Bronchial epithelial cell (primary cell): ENCODE data around the gene LIPC. TPM values are rescaled to one million over a fixed set of nuclear protein-coding genes. Genes with fewer than 3 reads are reported as not detected.

Experiments used
- DNase-seq: peaks from one replicate; pipeline ENCODE4 v3.0.0-alpha.2; 2010; ENCODE audit warnings: low read depth
- FAIRE-seq: peaks from 2 replicates; lab custom pipeline; 2011; peaks lifted over from hg19 to GRCh38; lab: Jason Lieb, UNC
- H3K27me3 ChIP-seq: 2 replicates; pipeline ENCODE4 v1.5.1; 2011; ENCODE audit warnings: low read length; ENCODE audit not compliant: control insufficient read depth, insufficient read depth
- H3K36me3 ChIP-seq: 2 replicates; pipeline ENCODE4 v1.5.1; 2011; ENCODE audit warnings: low read length; ENCODE audit not compliant: control insufficient read depth, insufficient read depth
- H3K4me3 ChIP-seq: 2 replicates; pipeline ENCODE4 v1.5.1; 2011; ENCODE audit warnings: mild to moderate bottlenecking, low read depth, low read length, control low read depth
- total RNA-seq: library from RNA; depleted of rRNA; stranded (reverse); fragments of >200 nt; gene quantifications from 2 replicates; pipeline ENCODE4 v1.2.1, GENCODE V29; 2014
- TF ChIP-seq, protein P1 (sequence below): IDR thresholded peaks from 2 replicates; pipeline ENCODE4 v1.5.1; 2011; ENCODE audit warnings: mild to moderate bottlenecking, moderate library complexity, low read length, control low read depth, inconsistent platforms; ENCODE audit not compliant: insufficient read depth, severe bottlenecking

LIPC gene
- total RNA-seq, 1 donor from 2014 or later, result 0.26 TPM

DNA sequence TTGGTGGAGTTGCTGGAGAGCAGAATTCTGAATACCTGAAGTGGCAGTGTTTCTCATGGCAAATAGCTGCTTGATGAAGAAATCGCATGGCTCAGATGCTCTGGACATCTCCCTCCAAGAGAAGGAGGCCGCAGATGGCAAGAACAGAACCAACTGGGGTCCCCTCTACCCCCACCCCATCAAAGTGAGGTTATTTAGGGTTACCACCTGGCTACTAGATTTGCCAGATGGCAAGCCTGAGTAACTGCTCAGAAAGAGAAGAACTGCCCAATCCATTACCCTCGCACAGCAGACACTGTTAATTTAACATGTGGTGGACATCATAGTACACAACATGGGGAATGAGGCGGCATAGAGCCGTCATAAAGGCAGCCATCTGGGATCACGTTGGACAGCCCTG, 30.5 kb upstream of the LIPC start:
- FAIRE-seq (no peak), DNase-seq (no peak)
- Histone ChIP-seq H3K27me3 (no peaks in the 10 kb centered on the region), H3K4me3 (no peak overlapping the region), H3K36me3 (no peaks in the 10 kb centered on the region)
- TF ChIP-seq, protein P1, sequence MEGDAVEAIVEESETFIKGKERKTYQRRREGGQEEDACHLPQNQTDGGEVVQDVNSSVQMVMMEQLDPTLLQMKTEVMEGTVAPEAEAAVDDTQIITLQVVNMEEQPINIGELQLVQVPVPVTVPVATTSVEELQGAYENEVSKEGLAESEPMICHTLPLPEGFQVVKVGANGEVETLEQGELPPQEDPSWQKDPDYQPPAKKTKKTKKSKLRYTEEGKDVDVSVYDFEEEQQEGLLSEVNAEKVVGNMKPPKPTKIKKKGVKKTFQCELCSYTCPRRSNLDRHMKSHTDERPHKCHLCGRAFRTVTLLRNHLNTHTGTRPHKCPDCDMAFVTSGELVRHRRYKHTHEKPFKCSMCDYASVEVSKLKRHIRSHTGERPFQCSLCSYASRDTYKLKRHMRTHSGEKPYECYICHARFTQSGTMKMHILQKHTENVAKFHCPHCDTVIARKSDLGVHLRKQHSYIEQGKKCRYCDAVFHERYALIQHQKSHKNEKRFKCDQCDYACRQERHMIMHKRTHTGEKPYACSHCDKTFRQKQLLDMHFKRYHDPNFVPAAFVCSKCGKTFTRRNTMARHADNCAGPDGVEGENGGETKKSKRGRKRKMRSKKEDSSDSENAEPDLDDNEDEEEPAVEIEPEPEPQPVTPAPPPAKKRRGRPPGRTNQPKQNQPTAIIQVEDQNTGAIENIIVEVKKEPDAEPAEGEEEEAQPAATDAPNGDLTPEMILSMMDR, result no peak

DNA sequence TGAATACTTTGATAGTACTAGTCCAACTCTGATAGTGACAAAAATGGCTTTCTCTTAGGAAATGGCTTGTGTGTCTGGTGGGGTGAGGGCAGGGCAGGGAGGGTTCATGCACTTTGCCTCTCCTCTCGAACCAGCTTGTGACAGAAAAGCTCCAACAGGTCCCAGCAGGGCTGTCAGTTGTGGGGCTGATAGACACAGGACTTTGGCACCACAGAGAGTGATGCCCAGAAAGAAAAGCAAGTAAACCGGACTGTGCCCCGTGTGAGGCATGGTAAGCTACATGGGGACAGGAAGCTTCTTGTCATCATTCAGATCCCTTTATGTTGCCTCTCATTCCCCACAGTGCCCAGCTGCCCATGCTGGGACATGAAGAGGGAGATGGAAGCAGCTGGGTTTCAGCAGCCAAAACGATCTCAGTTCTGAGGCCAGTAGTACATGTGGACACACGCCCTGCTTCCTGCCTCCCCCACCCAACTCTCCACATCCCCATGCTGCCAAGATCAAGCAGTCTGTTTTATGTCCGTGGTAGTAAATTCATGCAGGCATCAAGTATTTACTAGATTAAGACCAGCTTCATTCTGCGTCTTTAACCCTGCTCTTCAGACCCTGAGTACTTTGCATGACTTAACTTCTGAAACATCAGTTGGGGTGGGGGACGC, 29.7 kb upstream of the LIPC start:
- Histone ChIP-seq H3K27me3 (no peaks in the 10 kb centered on the region), H3K4me3 (no peak overlapping the region), H3K36me3 (no peaks in the 10 kb centered on the region)
- DNase-seq, result peak; percentile 73
- no peak for FAIRE-seq
- TF ChIP-seq, protein P1, result no peak

DNA sequence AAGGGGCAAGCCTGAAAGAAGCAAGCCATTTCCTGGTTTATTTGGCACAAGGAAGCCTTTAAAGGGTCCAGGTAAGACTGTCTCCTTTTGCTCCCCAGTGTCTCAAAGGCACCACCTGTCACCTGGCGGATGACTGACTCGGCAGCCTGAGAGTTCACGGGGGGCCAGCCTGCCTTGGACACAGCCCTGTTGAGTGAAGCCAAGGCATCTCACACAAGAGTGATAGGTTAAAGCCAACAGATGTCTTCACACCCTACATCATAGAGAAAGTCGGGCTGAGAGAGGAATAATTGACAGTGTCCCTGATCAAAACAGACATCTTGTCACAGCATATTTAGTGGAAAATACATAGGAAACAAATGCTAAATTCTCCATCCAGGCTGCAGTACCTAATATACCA, 28.2 kb upstream of the LIPC start:
- DNase-seq, result no peak
- H3K27me3 ChIP-seq, result no peaks in the 10 kb centered on the region
- H3K36me3 ChIP-seq, result no peaks in the 10 kb centered on the region
- no peak for FAIRE-seq
- H3K4me3 ChIP-seq, result no peak overlapping the region
- TF ChIP-seq, protein P1, result no peak

DNA sequence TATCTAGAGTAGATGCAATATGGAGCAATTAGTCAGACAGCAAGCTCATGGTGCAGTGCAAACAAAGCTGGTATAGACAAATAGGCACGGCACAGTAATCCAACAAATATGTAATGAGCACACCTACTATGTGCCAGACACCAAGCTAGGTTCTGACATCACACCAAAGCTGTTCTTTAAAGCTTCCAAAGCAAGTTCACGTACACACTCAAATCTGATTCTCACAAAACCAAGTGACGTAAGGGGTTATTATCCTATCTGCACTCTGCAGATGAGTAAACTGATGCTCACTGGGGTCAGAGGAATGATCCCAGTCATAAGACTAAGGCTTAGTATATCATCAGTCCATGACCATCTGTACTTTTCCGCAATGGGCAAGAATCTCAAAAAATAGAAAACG, 27.8 kb upstream of the LIPC start:
- H3K36me3 ChIP-seq, result no peaks in the 10 kb centered on the region
- FAIRE-seq, result no peak
- H3K4me3 ChIP-seq, result no peak overlapping the region
- H3K27me3 ChIP-seq, result no peaks in the 10 kb centered on the region
- TF ChIP-seq, protein P1, result no peak
- DNase-seq, result no peak

DNA sequence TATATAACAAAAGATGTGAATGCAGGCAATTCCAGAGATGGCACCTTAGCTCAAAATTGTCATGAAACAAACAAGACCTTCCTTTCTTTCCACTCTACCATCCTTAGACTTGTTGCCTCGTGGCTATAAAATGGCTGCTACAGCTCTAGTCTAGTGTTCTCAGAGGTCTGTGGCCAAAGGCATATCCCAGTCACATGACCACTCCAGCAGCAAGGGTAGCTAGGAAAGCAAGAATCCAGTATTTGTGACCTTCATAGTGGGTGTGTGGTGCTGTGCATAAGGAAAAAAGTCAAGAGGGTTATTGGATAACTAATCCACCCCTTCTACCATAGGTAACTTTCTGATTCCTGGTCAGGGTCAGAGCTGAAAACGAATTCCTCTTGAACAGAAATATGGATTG, 27.1 kb upstream of the LIPC start:
- DNase-seq (no peak), FAIRE-seq (no peak)
- Histone ChIP-seq H3K36me3 (no peaks in the 10 kb centered on the region), H3K4me3 (no peak overlapping the region), H3K27me3 (no peaks in the 10 kb centered on the region)
- TF ChIP-seq, protein P1, result no peak

DNA sequence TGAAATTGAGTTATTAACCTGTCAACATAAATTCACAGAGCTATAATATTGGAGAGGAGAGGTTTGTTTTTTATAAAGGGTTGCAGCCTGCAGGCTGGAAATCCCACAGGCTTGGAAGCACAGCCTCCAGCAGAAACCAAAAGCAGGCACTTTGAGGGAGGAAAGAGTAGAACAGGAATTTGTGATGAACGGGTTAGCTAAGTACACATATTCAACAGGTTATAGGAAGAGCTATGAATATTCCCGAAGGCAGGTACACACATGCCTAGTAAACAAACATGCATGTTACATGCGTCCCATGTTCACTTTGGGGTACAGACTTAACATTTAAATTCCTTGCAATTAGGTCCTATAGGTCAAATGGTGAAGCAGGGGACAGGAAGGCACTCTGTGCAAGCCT, 25.9 kb upstream of the LIPC start:
- no peak overlapping the region for H3K4me3 ChIP-seq
- no peak for DNase-seq
- no peaks in the 10 kb centered on the region for H3K27me3 ChIP-seq
- no peak for FAIRE-seq
- H3K36me3 ChIP-seq, result no peaks in the 10 kb centered on the region
- TF ChIP-seq, protein P1, result no peak
